CD14-positive monocyte (primary cell): ENCODE data around the gene RELB. TPM values are rescaled to one million over a fixed set of nuclear protein-coding genes. Genes with fewer than 3 reads are reported as not detected.

Experiments
- DNase-seq, 3 donors: peaks; one replicate each; pipeline ENCODE4 v3.0.0-alpha.2; 2011 to 2022
- H2AFZ ChIP-seq: 2 replicates; pipeline ENCODE4 v1.6.0; 2012; ENCODE audit warnings: mild to moderate bottlenecking, low read depth, low read length, inconsistent platforms; ENCODE audit not compliant: insufficient read depth, poor library complexity, severe bottlenecking
- H3K27ac ChIP-seq, 2 donors: 1 replicate in 1 of 2; 2 replicates in 1 of 2; pipeline ENCODE4 v1.5.1; 2012 to 2013; ENCODE audit warnings: low read length in 2 of 2, control low read depth in 1 of 2, inconsistent platforms in 1 of 2, low read depth in 1 of 2, mild to moderate bottlenecking in 1 of 2
- H3K27me3 ChIP-seq, 2 donors: one replicate each; pipeline versions ENCODE4 v1.6.0 to v1.6.1; 2011 to 2013; ENCODE audit warnings: low read length in 2 of 2; ENCODE audit not compliant: control insufficient read depth in 2 of 2, insufficient read depth in 2 of 2
- H3K36me3 ChIP-seq, 2 donors: replicated peaks in 1 of 2; 1 replicate in 1 of 2; 2 replicates in 1 of 2; pipeline versions ENCODE4 v1.5.1 to v1.6.1; 2012 to 2013; ENCODE audit warnings: low read length in 2 of 2, control low read depth in 1 of 2, inconsistent platforms in 1 of 2, mild to moderate bottlenecking in 1 of 2; ENCODE audit not compliant: insufficient read depth in 2 of 2, control insufficient read depth in 1 of 2
- H3K4me1 ChIP-seq, 2 donors: 1 replicate in 1 of 2; 2 replicates in 1 of 2; pipeline versions ENCODE4 v1.5.1 to v1.6.1; 2012 to 2013; ENCODE audit warnings: low read length in 2 of 2, control low read depth in 1 of 2, inconsistent platforms in 1 of 2, mild to moderate bottlenecking in 1 of 2, moderate library complexity in 1 of 2; ENCODE audit not compliant: insufficient read depth in 2 of 2, control insufficient read depth in 1 of 2
- H3K4me2 ChIP-seq: replicated peaks from 2 replicates; pipeline ENCODE3; 2012; ENCODE audit warnings: low read length, moderate library complexity, mild to moderate bottlenecking; ENCODE audit not compliant: poor library complexity, severe bottlenecking; ENCODE audit errors: extremely low read depth
- H3K4me3 ChIP-seq, 3 experiments: fragments of 200-600 bp in 1 of 3; sonication (generic) in 1 of 3; replicated peaks in 1 of 3; 1 replicate in 2 of 3; 2 replicates in 1 of 3; pipeline ENCODE4 v1.5.1; 2011 to 2013; ENCODE audit warnings: low read length in 3 of 3, mild to moderate bottlenecking in 3 of 3, control low read depth in 2 of 3, low read depth in 2 of 3, inconsistent platforms in 1 of 3, moderate library complexity in 1 of 3
- H3K79me2 ChIP-seq: 2 replicates; pipeline ENCODE4 v1.6.0; 2012; ENCODE audit warnings: mild to moderate bottlenecking, control low read depth, inconsistent platforms, low read length, moderate library complexity; ENCODE audit not compliant: insufficient read depth
- H3K9ac ChIP-seq: 2 replicates; pipeline ENCODE4 v1.6.0; 2017; ENCODE audit warnings: low read length, mild to moderate bottlenecking; ENCODE audit not compliant: insufficient read depth, poor library complexity, severe bottlenecking
- H3K9me3 ChIP-seq, 2 donors: replicated peaks in 1 of 2; 1 replicate in 1 of 2; 2 replicates in 1 of 2; pipeline versions ENCODE4 v1.5.1 to v1.6.1; 2012 to 2013; ENCODE audit warnings: low read length in 2 of 2, control low read depth in 1 of 2; ENCODE audit not compliant: control insufficient read depth in 1 of 2, insufficient read depth in 1 of 2
- H4K20me1 ChIP-seq: 2 replicates; pipeline ENCODE4 v1.6.0; 2012; ENCODE audit warnings: mild to moderate bottlenecking, low read length, control low read depth, moderate library complexity; ENCODE audit not compliant: insufficient read depth
- H3K27ac Mint-ChIP-seq, 7 donors: one replicate each; pipeline ENCODE4 v1.8.0; 2020; ENCODE audit warnings: mild to moderate bottlenecking in 7 of 7, mixed read lengths in 7 of 7, moderate library complexity in 6 of 7, inconsistent platforms in 2 of 7
- H3K27me3 Mint-ChIP-seq, 3 donors: one replicate each; pipeline ENCODE4 v1.8.0; 2021 to 2022; ENCODE audit warnings: low read depth in 3 of 3, mild to moderate bottlenecking in 3 of 3, mixed read lengths in 3 of 3, moderate library complexity in 3 of 3, inconsistent platforms in 1 of 3
- H3K36me3 Mint-ChIP-seq, 2 donors: one replicate each; pipeline ENCODE4 v1.8.0; 2020; ENCODE audit warnings: mixed read lengths in 2 of 2, inconsistent platforms in 1 of 2, mild to moderate bottlenecking in 1 of 2
- H3K4me1 Mint-ChIP-seq: one replicate; pipeline ENCODE4 v1.8.0; 2020; ENCODE audit warnings: mild to moderate bottlenecking, mixed read lengths
- H3K4me3 Mint-ChIP-seq, 2 donors: one replicate each; pipeline ENCODE4 v1.8.0; 2020; ENCODE audit warnings: mild to moderate bottlenecking in 2 of 2, mixed read lengths in 2 of 2, moderate library complexity in 1 of 2
- H3K9me3 Mint-ChIP-seq, 7 donors: one replicate each; pipeline ENCODE4 v1.8.0; 2020 to 2022; ENCODE audit warnings: mixed read lengths in 7 of 7, mild to moderate bottlenecking in 6 of 7, moderate library complexity in 6 of 7, inconsistent platforms in 2 of 7
- WGBS: methylation state at CpG from one replicate; pipeline ENCODE4 v1.1.5; 2013; ENCODE audit warnings: missing lambda C conversion rate; ENCODE audit not compliant: insufficient coverage; 5-methylcytosine and 5-hydroxymethylcytosine counted together
- intact Hi-C, 2 donors: fragments of 100-400 bp; cut with micrococcal nuclease; formaldehyde crosslinking; loops; one replicate each; pipeline versions ENCODE4 v1.15.0 to v1.15.1; 2023
- polyA plus RNA-seq, 3 donors: library from polyadenylated mRNA; depleted of rRNA in 1 of 3; unstranded in 2 of 3; stranded (reverse) in 1 of 3; fragments of 300-500 nt in 2 of 3; fragments of >200 nt in 1 of 3; fragmentation: Illumina TruSeq in 2 of 3; gene quantifications; 1 replicate in 2 of 3; 2 replicates in 1 of 3; pipeline ENCODE4 v1.2.3, GENCODE V29; 2012 to 2021
- TF ChIP-seq, protein P1 (sequence below): fragments of 200-600 bp; IDR thresholded peaks from one replicate; pipeline ENCODE4 v1.8.0; 2022; ENCODE audit warnings: antibody characterized with exemption, mild to moderate bottlenecking

Gene RELB
- polyA plus RNA-seq, 3 donors, result 32.3 to 35.0 (median 34.4) TPM

DNA sequence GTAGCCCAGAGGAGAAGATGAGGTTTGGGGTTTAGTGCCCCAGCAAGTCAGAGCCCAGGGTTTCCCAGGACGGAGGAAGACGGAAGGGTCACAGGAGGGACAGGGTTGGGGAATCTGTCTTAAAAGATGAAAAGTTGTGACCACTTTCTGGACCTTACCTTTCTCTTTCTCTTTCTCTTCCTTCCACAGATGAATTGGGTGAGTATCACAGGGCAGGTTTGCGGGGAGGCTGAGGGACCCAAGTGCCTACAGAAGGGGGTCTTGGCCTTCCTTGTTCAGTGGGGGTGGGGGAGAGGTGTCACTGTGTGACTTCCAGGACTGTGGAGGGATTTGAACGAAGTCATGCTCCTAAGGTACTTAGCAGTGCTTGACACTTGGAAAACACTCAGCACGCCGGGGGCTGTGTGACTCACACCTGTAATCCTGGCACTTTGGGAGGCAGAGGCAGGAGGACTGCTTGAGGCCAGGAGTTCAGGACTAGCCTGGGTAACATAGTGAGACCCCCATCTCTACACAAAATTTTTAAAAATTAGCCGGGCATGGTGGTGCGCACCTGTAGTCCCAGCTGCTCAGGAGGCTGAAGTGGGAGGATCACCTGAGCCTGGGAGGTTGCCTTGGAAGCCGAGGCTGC is 8.5 kb downstream of the RELB start:
- Histone ChIP-seq H3K4me3 (no peak overlapping the region), H3K4me2 (no peak overlapping the region), H3K27me3 (no peaks in the 10 kb centered on the region), H3K79me2 (no peaks in the 10 kb centered on the region), H3K9me3 (no peaks in the 10 kb centered on the region), H3K27ac (no peak overlapping the region), H3K4me1 (peaks cover 0 to 7% of the 10 kb centered on the region in 2 donors), H2AFZ (no peak overlapping the region), H3K9ac (no peak overlapping the region), H4K20me1 (peaks cover 58% of the 10 kb centered on the region), H3K36me3 (peaks cover 34 to 74% of the 10 kb centered on the region in 2 donors)
- Mint-ChIP-seq H3K4me1 (peaks cover 10% of the 10 kb centered on the region), H3K36me3 (peaks cover 50 to 72% of the 10 kb centered on the region in 2 donors), H3K4me3 (no peak overlapping the region), H3K27me3 (no peaks in the 10 kb centered on the region), H3K27ac (peak overlapping the region in 1 of 7 donors; percentile 14), H3K9me3 (peaks cover 0 to 3% (median 0%) of the 10 kb centered on the region in 7 donors)
- TF ChIP-seq, protein P1, sequence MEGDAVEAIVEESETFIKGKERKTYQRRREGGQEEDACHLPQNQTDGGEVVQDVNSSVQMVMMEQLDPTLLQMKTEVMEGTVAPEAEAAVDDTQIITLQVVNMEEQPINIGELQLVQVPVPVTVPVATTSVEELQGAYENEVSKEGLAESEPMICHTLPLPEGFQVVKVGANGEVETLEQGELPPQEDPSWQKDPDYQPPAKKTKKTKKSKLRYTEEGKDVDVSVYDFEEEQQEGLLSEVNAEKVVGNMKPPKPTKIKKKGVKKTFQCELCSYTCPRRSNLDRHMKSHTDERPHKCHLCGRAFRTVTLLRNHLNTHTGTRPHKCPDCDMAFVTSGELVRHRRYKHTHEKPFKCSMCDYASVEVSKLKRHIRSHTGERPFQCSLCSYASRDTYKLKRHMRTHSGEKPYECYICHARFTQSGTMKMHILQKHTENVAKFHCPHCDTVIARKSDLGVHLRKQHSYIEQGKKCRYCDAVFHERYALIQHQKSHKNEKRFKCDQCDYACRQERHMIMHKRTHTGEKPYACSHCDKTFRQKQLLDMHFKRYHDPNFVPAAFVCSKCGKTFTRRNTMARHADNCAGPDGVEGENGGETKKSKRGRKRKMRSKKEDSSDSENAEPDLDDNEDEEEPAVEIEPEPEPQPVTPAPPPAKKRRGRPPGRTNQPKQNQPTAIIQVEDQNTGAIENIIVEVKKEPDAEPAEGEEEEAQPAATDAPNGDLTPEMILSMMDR, result no peak
- no peak for DNase-seq
- intact Hi-C loops, result no loop called here
- WGBS, result 100% methylated on average over 3 of the region's 9 CpGs

DNA sequence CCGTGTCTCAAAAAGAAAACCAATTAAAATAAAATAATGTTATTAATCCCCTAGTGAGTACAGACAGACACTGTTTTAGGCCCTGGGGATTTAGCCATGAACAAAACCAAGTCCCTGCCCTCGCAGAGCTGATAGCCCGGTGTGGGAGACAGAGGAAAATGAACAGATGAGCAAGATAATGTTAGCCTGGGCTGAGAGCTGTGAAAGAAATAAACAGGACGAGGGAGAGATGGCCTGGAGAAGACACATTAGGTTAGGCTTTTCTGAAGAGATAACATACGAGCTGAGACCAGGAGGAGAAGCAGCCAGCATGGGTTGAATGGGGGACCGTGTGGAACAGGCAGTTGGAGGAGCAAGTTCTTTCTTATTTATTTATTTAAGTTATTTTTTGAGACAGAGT is 9.0 kb downstream of the RELB start:
- peaks cover 10% of the 10 kb centered on the region for H3K4me1 Mint-ChIP-seq
- H3K9me3 Mint-ChIP-seq, result peaks cover 0 to 3% (median 0%) of the 10 kb centered on the region in 7 donors
- no peaks in the 10 kb centered on the region for H3K27me3 Mint-ChIP-seq
- DNase-seq, result no peak
- Histone ChIP-seq H3K27ac (no peak overlapping the region), H3K27me3 (no peaks in the 10 kb centered on the region), H3K9ac (no peak overlapping the region), H4K20me1 (peaks cover 56% of the 10 kb centered on the region), H3K4me2 (no peak overlapping the region), H3K4me3 (no peak overlapping the region), H3K4me1 (peaks cover 0 to 7% of the 10 kb centered on the region in 2 donors), H3K79me2 (no peaks in the 10 kb centered on the region), H3K36me3 (peaks cover 34 to 76% of the 10 kb centered on the region in 2 donors), H3K9me3 (no peaks in the 10 kb centered on the region), H2AFZ (no peak overlapping the region)
- H3K36me3 Mint-ChIP-seq, result peaks cover 52 to 71% of the 10 kb centered on the region in 2 donors
- intact Hi-C loops, result no loop called here
- H3K4me3 Mint-ChIP-seq, result no peak overlapping the region
- H3K27ac Mint-ChIP-seq, result peak overlapping the region in 3 of 7 donors; percentile 0 to 74 (median 46)
- TF ChIP-seq, protein P1, result no peak
- WGBS, result 83% methylated on average over 2 of the region's 6 CpGs
